SK-N-SH treated with all-trans-retinoic acid at 6 μM for 48 hours (cell line): ENCODE measurements around the gene NRXN3.

Experiments
- ATAC-seq: fragments of 200-7000 bp; cut with Tn5 transposase; 3 replicates; pipeline ENCODE4 v1.9.1; 2020; ENCODE audit warnings: mild to moderate bottlenecking, moderate library complexity
- ARNTL ChIP-seq: fragments of 450-650 bp; formaldehyde crosslinking; IDR thresholded peaks from 2 replicates; pipeline ENCODE4 v1.5.0; 2020; ENCODE audit warnings: low read depth, mild to moderate bottlenecking, moderate library complexity, borderline replicate concordance
- BACH2 ChIP-seq: fragments of 250-450 bp; sonication (Bioruptor Pico); IDR thresholded peaks from 2 replicates; pipeline ENCODE4 v1.9.0; 2021; ENCODE audit warnings: mild to moderate bottlenecking, borderline replicate concordance
- CREB5 ChIP-seq: fragments of 250-450 bp; sonication (Bioruptor Pico); IDR thresholded peaks from 2 replicates; pipeline ENCODE4 v1.5.1; 2020; ENCODE audit warnings: low read depth, mild to moderate bottlenecking, moderate library complexity
- CSDC2 ChIP-seq: fragments of 250-450 bp; sonication (Bioruptor Pico); IDR thresholded peaks from 2 replicates; pipeline ENCODE4 v1.5.0; 2020; ENCODE audit warnings: mild to moderate bottlenecking, moderate library complexity
- GLIS3 ChIP-seq: fragments of 250-450 bp; sonication (Bioruptor Pico); IDR thresholded peaks from 2 replicates; pipeline ENCODE4 v1.5.0; 2020; ENCODE audit warnings: mild to moderate bottlenecking, moderate library complexity
- ISL1 ChIP-seq: fragments of 250-450 bp; sonication (Bioruptor Pico); IDR thresholded peaks from 2 replicates; pipeline ENCODE4 v2.1.2; 2022; ENCODE audit warnings: mild to moderate bottlenecking, moderate library complexity
- OSR1 ChIP-seq: fragments of 250-450 bp; sonication (Bioruptor Pico); IDR thresholded peaks from 2 replicates; pipeline ENCODE4 v1.8.0; 2022; ENCODE audit warnings: moderate library complexity, mild to moderate bottlenecking, inconsistent platforms
- PPARA ChIP-seq: fragments of 250-450 bp; sonication (Bioruptor Pico); IDR thresholded peaks from 2 replicates; pipeline ENCODE4 v1.5.0; 2020; ENCODE audit warnings: mild to moderate bottlenecking, borderline replicate concordance
- RARB ChIP-seq: fragments of 250-450 bp; sonication (Bioruptor Pico); IDR thresholded peaks from 2 replicates; pipeline ENCODE4 v1.8.0; 2021; ENCODE audit warnings: mild to moderate bottlenecking, moderate library complexity
- SNAI2 ChIP-seq: fragments of 250-450 bp; sonication (Bioruptor Pico); IDR thresholded peaks from 2 replicates; pipeline ENCODE4 v1.5.0; 2020; ENCODE audit warnings: mild to moderate bottlenecking, moderate library complexity
- TCF4 ChIP-seq: fragments of 250-450 bp; sonication (Bioruptor Pico); IDR thresholded peaks from 2 replicates; pipeline ENCODE4 v1.8.0; 2021; ENCODE audit warnings: mild to moderate bottlenecking, moderate library complexity, borderline replicate concordance
- TOX ChIP-seq: fragments of 250-450 bp; sonication (Bioruptor Pico); IDR thresholded peaks from 2 replicates; pipeline ENCODE4 v1.8.0; 2021; ENCODE audit warnings: mild to moderate bottlenecking, moderate library complexity, borderline replicate concordance
- ZC3H10 ChIP-seq: fragments of 250-450 bp; sonication (Bioruptor Pico); IDR thresholded peaks from 2 replicates; pipeline ENCODE4 v1.5.1; 2021; ENCODE audit warnings: mild to moderate bottlenecking, moderate library complexity
- ZFP3 ChIP-seq: fragments of 250-450 bp; sonication (Bioruptor Pico); IDR thresholded peaks from 2 replicates; pipeline ENCODE4 v1.5.0; 2020; ENCODE audit warnings: mild to moderate bottlenecking, moderate library complexity
- ZFP30 ChIP-seq: fragments of 450-650 bp; formaldehyde crosslinking; IDR thresholded peaks from 2 replicates; pipeline ENCODE4 v1.5.0; 2022; ENCODE audit warnings: mild to moderate bottlenecking, moderate library complexity
- ZNF70 ChIP-seq: fragments of 450-650 bp; formaldehyde crosslinking; IDR thresholded peaks from 2 replicates; pipeline ENCODE4 v1.5.0; 2020; ENCODE audit warnings: mild to moderate bottlenecking, moderate library complexity
- ZNF8 ChIP-seq: fragments of 450-650 bp; formaldehyde crosslinking; IDR thresholded peaks from 2 replicates; pipeline ENCODE4 v1.5.0; 2020; ENCODE audit warnings: mild to moderate bottlenecking, moderate library complexity
- TF ChIP-seq, protein P1 (sequence below): fragments of 250-450 bp; sonication (Bioruptor Pico); IDR thresholded peaks from 2 replicates; pipeline ENCODE4 v1.8.0; 2020; ENCODE audit warnings: mild to moderate bottlenecking, moderate library complexity, borderline replicate concordance
- TF ChIP-seq, protein P2 (sequence below): fragments of 250-450 bp; sonication (Bioruptor Pico); IDR thresholded peaks from 2 replicates; pipeline ENCODE4 v1.5.1; 2021; ENCODE audit warnings: mild to moderate bottlenecking, moderate library complexity
- TF ChIP-seq, protein P3 (sequence below): fragments of 250-450 bp; sonication (Bioruptor Pico); IDR thresholded peaks from 2 replicates; pipeline ENCODE4 v1.8.0; 2021; ENCODE audit warnings: low read depth, mild to moderate bottlenecking, moderate library complexity, borderline replicate concordance
- TF ChIP-seq, protein P4 (sequence below): fragments of 250-450 bp; sonication (Bioruptor Pico); IDR thresholded peaks from 2 replicates; pipeline ENCODE4 v1.5.0; 2020; ENCODE audit warnings: mild to moderate bottlenecking, moderate library complexity

Gene NRXN3

GRCh38 chr14:79178719-79179118 is 1008.5 kb downstream of the NRXN3 start:
- no peak for TF ChIP-seq ISL1 (CRISPR knock-in tag)
- TF ChIP-seq ZFP30 (CRISPR knock-in tag): no peak
- TF ChIP-seq, protein P1, sequence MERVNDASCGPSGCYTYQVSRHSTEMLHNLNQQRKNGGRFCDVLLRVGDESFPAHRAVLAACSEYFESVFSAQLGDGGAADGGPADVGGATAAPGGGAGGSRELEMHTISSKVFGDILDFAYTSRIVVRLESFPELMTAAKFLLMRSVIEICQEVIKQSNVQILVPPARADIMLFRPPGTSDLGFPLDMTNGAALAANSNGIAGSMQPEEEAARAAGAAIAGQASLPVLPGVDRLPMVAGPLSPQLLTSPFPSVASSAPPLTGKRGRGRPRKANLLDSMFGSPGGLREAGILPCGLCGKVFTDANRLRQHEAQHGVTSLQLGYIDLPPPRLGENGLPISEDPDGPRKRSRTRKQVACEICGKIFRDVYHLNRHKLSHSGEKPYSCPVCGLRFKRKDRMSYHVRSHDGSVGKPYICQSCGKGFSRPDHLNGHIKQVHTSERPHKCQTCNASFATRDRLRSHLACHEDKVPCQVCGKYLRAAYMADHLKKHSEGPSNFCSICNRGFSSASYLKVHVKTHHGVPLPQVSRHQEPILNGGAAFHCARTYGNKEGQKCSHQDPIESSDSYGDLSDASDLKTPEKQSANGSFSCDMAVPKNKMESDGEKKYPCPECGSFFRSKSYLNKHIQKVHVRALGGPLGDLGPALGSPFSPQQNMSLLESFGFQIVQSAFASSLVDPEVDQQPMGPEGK: no peak
- no peak for TF ChIP-seq ZNF8
- no peak for TF ChIP-seq CREB5
- no peak for TF ChIP-seq OSR1 (CRISPR knock-in tag)
- ATAC-seq: no peak

GRCh38 chr14:79179985-79180384 is 1009.8 kb downstream of the NRXN3 start:
- no peak for ATAC-seq
- TF ChIP-seq, protein P2, sequence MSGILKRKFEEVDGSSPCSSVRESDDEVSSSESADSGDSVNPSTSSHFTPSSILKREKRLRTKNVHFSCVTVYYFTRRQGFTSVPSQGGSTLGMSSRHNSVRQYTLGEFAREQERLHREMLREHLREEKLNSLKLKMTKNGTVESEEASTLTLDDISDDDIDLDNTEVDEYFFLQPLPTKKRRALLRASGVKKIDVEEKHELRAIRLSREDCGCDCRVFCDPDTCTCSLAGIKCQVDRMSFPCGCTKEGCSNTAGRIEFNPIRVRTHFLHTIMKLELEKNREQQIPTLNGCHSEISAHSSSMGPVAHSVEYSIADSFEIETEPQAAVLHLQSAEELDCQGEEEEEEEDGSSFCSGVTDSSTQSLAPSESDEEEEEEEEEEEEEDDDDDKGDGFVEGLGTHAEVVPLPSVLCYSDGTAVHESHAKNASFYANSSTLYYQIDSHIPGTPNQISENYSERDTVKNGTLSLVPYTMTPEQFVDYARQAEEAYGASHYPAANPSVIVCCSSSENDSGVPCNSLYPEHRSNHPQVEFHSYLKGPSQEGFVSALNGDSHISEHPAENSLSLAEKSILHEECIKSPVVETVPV: no peak
- TF ChIP-seq ZFP3 (CRISPR knock-in tag): no peak
- TF ChIP-seq BACH2 (CRISPR knock-in tag): no peak
- TF ChIP-seq TCF4: no peak
- no peak for TF ChIP-seq CREB5
- TF ChIP-seq ZNF70 (CRISPR knock-in tag): no peak
- TF ChIP-seq ZC3H10 (CRISPR knock-in tag): no peak
- no peak for TF ChIP-seq ISL1 (CRISPR knock-in tag)
- TF ChIP-seq, protein P3, sequence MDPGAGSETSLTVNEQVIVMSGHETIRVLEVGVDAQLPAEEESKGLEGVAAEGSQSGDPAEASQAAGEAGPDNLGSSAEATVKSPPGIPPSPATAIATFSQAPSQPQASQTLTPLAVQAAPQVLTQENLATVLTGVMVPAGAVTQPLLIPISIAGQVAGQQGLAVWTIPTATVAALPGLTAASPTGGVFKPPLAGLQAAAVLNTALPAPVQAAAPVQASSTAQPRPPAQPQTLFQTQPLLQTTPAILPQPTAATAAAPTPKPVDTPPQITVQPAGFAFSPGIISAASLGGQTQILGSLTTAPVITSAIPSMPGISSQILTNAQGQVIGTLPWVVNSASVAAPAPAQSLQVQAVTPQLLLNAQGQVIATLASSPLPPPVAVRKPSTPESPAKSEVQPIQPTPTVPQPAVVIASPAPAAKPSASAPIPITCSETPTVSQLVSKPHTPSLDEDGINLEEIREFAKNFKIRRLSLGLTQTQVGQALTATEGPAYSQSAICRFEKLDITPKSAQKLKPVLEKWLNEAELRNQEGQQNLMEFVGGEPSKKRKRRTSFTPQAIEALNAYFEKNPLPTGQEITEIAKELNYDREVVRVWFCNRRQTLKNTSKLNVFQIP (CRISPR knock-in tag): no peak
- TF ChIP-seq, protein P4, sequence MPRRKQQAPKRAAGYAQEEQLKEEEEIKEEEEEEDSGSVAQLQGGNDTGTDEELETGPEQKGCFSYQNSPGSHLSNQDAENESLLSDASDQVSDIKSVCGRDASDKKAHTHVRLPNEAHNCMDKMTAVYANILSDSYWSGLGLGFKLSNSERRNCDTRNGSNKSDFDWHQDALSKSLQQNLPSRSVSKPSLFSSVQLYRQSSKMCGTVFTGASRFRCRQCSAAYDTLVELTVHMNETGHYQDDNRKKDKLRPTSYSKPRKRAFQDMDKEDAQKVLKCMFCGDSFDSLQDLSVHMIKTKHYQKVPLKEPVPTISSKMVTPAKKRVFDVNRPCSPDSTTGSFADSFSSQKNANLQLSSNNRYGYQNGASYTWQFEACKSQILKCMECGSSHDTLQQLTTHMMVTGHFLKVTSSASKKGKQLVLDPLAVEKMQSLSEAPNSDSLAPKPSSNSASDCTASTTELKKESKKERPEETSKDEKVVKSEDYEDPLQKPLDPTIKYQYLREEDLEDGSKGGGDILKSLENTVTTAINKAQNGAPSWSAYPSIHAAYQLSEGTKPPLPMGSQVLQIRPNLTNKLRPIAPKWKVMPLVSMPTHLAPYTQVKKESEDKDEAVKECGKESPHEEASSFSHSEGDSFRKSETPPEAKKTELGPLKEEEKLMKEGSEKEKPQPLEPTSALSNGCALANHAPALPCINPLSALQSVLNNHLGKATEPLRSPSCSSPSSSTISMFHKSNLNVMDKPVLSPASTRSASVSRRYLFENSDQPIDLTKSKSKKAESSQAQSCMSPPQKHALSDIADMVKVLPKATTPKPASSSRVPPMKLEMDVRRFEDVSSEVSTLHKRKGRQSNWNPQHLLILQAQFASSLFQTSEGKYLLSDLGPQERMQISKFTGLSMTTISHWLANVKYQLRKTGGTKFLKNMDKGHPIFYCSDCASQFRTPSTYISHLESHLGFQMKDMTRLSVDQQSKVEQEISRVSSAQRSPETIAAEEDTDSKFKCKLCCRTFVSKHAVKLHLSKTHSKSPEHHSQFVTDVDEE (CRISPR knock-in tag): no peak
- no peak for TF ChIP-seq OSR1 (CRISPR knock-in tag)
- TF ChIP-seq, protein P1: no peak
- TF ChIP-seq GLIS3 (CRISPR knock-in tag): no peak
- TF ChIP-seq SNAI2 (CRISPR knock-in tag): no peak
- TF ChIP-seq PPARA (CRISPR knock-in tag): no peak
- TF ChIP-seq RARB (CRISPR knock-in tag): no peak
- TF ChIP-seq ZNF8: no peak
- TF ChIP-seq TOX (CRISPR knock-in tag): no peak
- TF ChIP-seq CSDC2 (CRISPR knock-in tag): no peak
- no peak for TF ChIP-seq ARNTL
